HepG2 (cell line): ENCODE results near the gene KIF22. TPM values are rescaled to one million over a fixed set of nuclear protein-coding genes. Genes with fewer than 3 reads are reported as not detected.

Experiments
- BRCA1 ChIP-seq: sonication (generic); formaldehyde crosslinking; IDR thresholded peaks from 2 replicates; pipeline ENCODE4 v1.4.0; 2020; ENCODE audit warnings: missing genetic modification reagents
- CHCHD3 ChIP-seq: sonication (generic); formaldehyde crosslinking; IDR thresholded peaks from 2 replicates; pipeline ENCODE4 v1.8.0; 2022; ENCODE audit warnings: mild to moderate bottlenecking, missing genetic modification reagents, moderate library complexity
- FOSL2 ChIP-seq: sonication (generic); formaldehyde crosslinking; IDR thresholded peaks from 2 replicates; pipeline ENCODE4 v1.4.0; 2020; ENCODE audit warnings: missing genetic modification reagents
- FOXC1 ChIP-seq: sonication (generic); formaldehyde crosslinking; IDR thresholded peaks from 2 replicates; pipeline ENCODE4 v1.8.0; 2022; ENCODE audit warnings: mild to moderate bottlenecking, missing genetic modification reagents, borderline replicate concordance
- IKZF1 ChIP-seq: fragments of 450-650 bp; IDR thresholded peaks from 2 replicates; pipeline ENCODE4 v1.7.1; 2016
- KDM1A ChIP-seq: IDR thresholded peaks from 2 replicates; pipeline ENCODE4 v1.6.1; 2016; ENCODE audit warnings: missing compliant biosample characterization
- MIER3 ChIP-seq: IDR thresholded peaks from 2 replicates; pipeline ENCODE4 v1.6.1; 2016; ENCODE audit warnings: missing compliant biosample characterization, borderline replicate concordance
- NR2C2 ChIP-seq: sonication (generic); formaldehyde crosslinking; IDR thresholded peaks from 2 replicates; pipeline ENCODE4 v1.4.0; 2020; ENCODE audit warnings: missing genetic modification reagents, mild to moderate bottlenecking, moderate library complexity, borderline replicate concordance
- REPIN1 ChIP-seq: sonication (generic); formaldehyde crosslinking; IDR thresholded peaks from 2 replicates; pipeline ENCODE4 v1.8.0; 2022; ENCODE audit warnings: missing genetic modification reagents, low read depth, mild to moderate bottlenecking, borderline replicate concordance
- SMARCC2 ChIP-seq: fragments of 450-650 bp; IDR thresholded peaks from 2 replicates; pipeline ENCODE4 v1.6.1; 2017; ENCODE audit warnings: antibody characterized with exemption, mild to moderate bottlenecking
- ZIK1 ChIP-seq: sonication (generic); formaldehyde crosslinking; IDR thresholded peaks from 2 replicates; pipeline ENCODE4 v1.5.0; 2020; ENCODE audit warnings: mild to moderate bottlenecking, low read depth, missing genetic modification reagents, borderline replicate concordance
- ZNF20 ChIP-seq: sonication (generic); formaldehyde crosslinking; IDR thresholded peaks from 2 replicates; pipeline ENCODE4 v1.4.0; 2020; ENCODE audit warnings: mild to moderate bottlenecking, moderate library complexity, missing genetic modification reagents
- ZNF225 ChIP-seq: sonication (generic); formaldehyde crosslinking; IDR thresholded peaks from 2 replicates; pipeline ENCODE4 v1.4.0; 2020; ENCODE audit warnings: mild to moderate bottlenecking, missing genetic modification reagents
- ZNF260 ChIP-seq: sonication (generic); formaldehyde crosslinking; IDR thresholded peaks from 2 replicates; pipeline ENCODE4 v1.4.0; 2020; ENCODE audit warnings: missing genetic modification reagents, low read depth, mild to moderate bottlenecking, borderline replicate concordance
- ZNF329 ChIP-seq: sonication (generic); formaldehyde crosslinking; IDR thresholded peaks from 2 replicates; pipeline ENCODE4 v1.9.0; 2021; ENCODE audit warnings: low read depth, mild to moderate bottlenecking, missing genetic modification reagents
- ZNF678 ChIP-seq: sonication (generic); formaldehyde crosslinking; IDR thresholded peaks from 2 replicates; pipeline ENCODE4 v1.4.0; 2020; ENCODE audit warnings: mild to moderate bottlenecking, missing genetic modification reagents
- ZNF780A ChIP-seq: sonication (generic); formaldehyde crosslinking; IDR thresholded peaks from 2 replicates; pipeline ENCODE4 v1.8.0; 2022; ENCODE audit warnings: mild to moderate bottlenecking, missing genetic modification reagents, moderate library complexity
- ZNF878 ChIP-seq: sonication (generic); formaldehyde crosslinking; IDR thresholded peaks from 2 replicates; pipeline ENCODE4 v1.8.1; 2023; ENCODE audit warnings: mild to moderate bottlenecking, missing genetic modification reagents, moderate library complexity
- polyA plus RNA-seq, 8 experiments: library from polyadenylated mRNA; depleted of rRNA in 3 of 8; stranded (reverse) in 7 of 8; unstranded in 1 of 8; fragments of >200 nt; fragmentation: Illumina TruSeq in 4 of 8; extraction: Trizol in 4 of 8; gene quantifications; 2 replicates each; pipeline versions ENCODE4 v1.2.1 to v1.2.3, GENCODE V29; 2011 to 2016; ENCODE audit warnings: low read depth in 4 of 8, missing spikeins in 1 of 8, mixed read lengths in 1 of 8; ENCODE audit not compliant: insufficient read depth in 1 of 8
- total RNA-seq, 5 experiments: library from RNA; depleted of rRNA; stranded (reverse); fragments of >200 nt; fragmentation: Illumina TruSeq; extraction: Trizol; gene quantifications; 2 replicates each; pipeline ENCODE4 v1.2.3, GENCODE V29; 2016; ENCODE audit warnings: low read depth in 1 of 5
- TF ChIP-seq, protein P1 (sequence below): sonication (generic); formaldehyde crosslinking; IDR thresholded peaks from 2 replicates; pipeline ENCODE4 v1.5.0; 2020; ENCODE audit warnings: mild to moderate bottlenecking, low read depth, missing genetic modification reagents, borderline replicate concordance
- TF ChIP-seq, protein P2 (sequence below): sonication (generic); formaldehyde crosslinking; IDR thresholded peaks from 2 replicates; pipeline ENCODE4 v1.5.0; 2020; ENCODE audit warnings: missing genetic modification reagents
- TF ChIP-seq, protein P3 (sequence below): sonication (generic); formaldehyde crosslinking; conservative IDR thresholded peaks from 2 replicates; pipeline ENCODE4 v1.4.0; 2020; ENCODE audit warnings: mild to moderate bottlenecking, missing genetic modification reagents, moderate library complexity
- TF ChIP-seq, protein P4 (sequence below): sonication (generic); formaldehyde crosslinking; IDR thresholded peaks from 2 replicates; pipeline ENCODE4 v1.8.0; 2022; ENCODE audit warnings: missing genetic modification reagents, low read depth, mild to moderate bottlenecking, borderline replicate concordance
- TF ChIP-seq, protein P5 (sequence below): sonication (generic); formaldehyde crosslinking; IDR thresholded peaks from 2 replicates; pipeline ENCODE4 v1.4.0; 2020; ENCODE audit warnings: mild to moderate bottlenecking, missing genetic modification reagents

KIF22 gene
- total and polyA plus RNA-seq, 2 of the 13 experiments (the other 11 are each of a cell fraction or from before 2014, with no cell fraction given) = 95.8 to 118 TPM

DNA sequence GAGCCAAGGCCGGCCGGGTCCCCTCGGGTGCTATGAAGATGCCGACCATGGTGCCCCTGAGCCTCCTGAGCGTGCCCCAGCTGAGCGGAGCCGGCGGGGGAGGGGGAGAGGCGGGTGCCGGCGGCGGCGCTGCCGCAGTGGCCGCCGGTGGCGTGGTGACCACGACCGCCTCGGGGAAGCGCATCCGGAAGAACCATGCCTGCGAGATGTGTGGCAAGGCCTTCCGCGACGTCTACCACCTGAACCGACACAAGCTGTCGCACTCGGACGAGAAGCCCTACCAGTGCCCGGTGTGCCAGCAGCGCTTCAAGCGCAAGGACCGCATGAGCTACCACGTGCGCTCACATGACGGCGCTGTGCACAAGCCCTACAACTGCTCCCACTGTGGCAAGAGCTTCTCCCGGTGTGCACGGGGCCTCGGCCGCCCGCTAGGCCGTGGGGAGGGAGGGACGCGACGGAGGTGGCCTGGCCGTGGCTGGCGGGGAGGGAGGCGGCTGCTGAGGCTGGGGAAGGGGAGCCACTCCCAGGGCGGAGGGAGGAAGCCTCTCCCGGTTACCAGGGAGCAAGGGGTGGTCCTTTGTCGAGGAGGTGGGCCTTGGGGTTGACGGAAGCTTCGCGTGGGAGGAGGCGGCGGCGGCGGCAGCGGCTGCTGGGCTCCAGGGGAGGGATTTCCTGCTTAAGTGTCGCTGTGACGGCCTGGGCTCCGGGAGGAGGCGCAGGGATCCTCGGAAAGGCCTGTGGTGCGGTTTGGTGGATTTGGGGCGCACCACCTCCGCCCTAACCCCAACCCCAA is 17.1 kb downstream of the KIF22 start (continued):
- TF ChIP-seq, protein P1, sequence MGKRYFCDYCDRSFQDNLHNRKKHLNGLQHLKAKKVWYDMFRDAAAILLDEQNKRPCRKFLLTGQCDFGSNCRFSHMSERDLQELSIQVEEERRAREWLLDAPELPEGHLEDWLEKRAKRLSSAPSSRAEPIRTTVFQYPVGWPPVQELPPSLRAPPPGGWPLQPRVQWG (CRISPR knock-in tag) = 0 out of 2 replicates have a peak, but pooled peaks have one; percentile 79
- TF ChIP-seq ZNF20 (CRISPR knock-in tag) = 0 out of 2 replicates have a peak, but pooled peaks have one; percentile 70
- peak; percentile 93 for TF ChIP-seq ZNF878
- peak; percentile 99 for TF ChIP-seq FOXC1 (CRISPR knock-in tag)
- peak; percentile 94 for TF ChIP-seq ZNF329 (CRISPR knock-in tag)
- TF ChIP-seq FOSL2 (CRISPR knock-in tag) = peak; percentile 65
- peak; percentile 99 for TF ChIP-seq ZNF780A (CRISPR knock-in tag)
- TF ChIP-seq, protein P2, sequence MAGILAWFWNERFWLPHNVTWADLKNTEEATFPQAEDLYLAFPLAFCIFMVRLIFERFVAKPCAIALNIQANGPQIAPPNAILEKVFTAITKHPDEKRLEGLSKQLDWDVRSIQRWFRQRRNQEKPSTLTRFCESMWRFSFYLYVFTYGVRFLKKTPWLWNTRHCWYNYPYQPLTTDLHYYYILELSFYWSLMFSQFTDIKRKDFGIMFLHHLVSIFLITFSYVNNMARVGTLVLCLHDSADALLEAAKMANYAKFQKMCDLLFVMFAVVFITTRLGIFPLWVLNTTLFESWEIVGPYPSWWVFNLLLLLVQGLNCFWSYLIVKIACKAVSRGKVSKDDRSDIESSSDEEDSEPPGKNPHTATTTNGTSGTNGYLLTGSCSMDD = peak; percentile 98
- TF ChIP-seq ZNF260 (CRISPR knock-in tag) = peak; percentile 51; the same call in 1 of the 2 replicates
- peak; percentile 71 for TF ChIP-seq NR2C2 (CRISPR knock-in tag)
- TF ChIP-seq, protein P3, sequence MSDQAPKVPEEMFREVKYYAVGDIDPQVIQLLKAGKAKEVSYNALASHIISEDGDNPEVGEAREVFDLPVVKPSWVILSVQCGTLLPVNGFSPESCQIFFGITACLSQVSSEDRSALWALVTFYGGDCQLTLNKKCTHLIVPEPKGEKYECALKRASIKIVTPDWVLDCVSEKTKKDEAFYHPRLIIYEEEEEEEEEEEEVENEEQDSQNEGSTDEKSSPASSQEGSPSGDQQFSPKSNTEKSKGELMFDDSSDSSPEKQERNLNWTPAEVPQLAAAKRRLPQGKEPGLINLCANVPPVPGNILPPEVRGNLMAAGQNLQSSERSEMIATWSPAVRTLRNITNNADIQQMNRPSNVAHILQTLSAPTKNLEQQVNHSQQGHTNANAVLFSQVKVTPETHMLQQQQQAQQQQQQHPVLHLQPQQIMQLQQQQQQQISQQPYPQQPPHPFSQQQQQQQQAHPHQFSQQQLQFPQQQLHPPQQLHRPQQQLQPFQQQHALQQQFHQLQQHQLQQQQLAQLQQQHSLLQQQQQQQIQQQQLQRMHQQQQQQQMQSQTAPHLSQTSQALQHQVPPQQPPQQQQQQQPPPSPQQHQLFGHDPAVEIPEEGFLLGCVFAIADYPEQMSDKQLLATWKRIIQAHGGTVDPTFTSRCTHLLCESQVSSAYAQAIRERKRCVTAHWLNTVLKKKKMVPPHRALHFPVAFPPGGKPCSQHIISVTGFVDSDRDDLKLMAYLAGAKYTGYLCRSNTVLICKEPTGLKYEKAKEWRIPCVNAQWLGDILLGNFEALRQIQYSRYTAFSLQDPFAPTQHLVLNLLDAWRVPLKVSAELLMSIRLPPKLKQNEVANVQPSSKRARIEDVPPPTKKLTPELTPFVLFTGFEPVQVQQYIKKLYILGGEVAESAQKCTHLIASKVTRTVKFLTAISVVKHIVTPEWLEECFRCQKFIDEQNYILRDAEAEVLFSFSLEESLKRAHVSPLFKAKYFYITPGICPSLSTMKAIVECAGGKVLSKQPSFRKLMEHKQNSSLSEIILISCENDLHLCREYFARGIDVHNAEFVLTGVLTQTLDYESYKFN = no peak; the same call in 1 of the 2 replicates
- peak; percentile 99 for TF ChIP-seq ZNF678 (CRISPR knock-in tag)
- no peak for TF ChIP-seq IKZF1
- TF ChIP-seq, protein P4, sequence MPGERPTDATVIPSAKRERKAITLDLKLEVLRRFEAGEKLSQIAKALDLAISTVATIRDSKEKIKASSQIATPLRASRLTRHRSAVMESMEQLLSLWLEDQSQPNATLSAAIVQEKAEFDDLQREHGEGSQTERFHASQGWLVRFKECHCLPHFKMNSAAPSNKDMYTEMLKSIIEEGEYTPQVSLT (CRISPR knock-in tag) = no peak; the same call in 1 of the 2 replicates
- peak; percentile 89 for TF ChIP-seq MIER3
- TF ChIP-seq REPIN1 (CRISPR knock-in tag) = peak; percentile 98
- TF ChIP-seq CHCHD3 (CRISPR knock-in tag) = peak; percentile 99
- peak; percentile 99 for TF ChIP-seq ZIK1 (CRISPR knock-in tag)
- peak; percentile 92; the same call in 1 of the 2 replicates for TF ChIP-seq BRCA1 (CRISPR knock-in tag)
- no peak for TF ChIP-seq SMARCC2
- TF ChIP-seq, protein P5, sequence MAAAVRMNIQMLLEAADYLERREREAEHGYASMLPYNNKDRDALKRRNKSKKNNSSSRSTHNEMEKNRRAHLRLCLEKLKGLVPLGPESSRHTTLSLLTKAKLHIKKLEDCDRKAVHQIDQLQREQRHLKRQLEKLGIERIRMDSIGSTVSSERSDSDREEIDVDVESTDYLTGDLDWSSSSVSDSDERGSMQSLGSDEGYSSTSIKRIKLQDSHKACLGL (CRISPR knock-in tag) = peak; percentile 99
- peak; percentile 99 for TF ChIP-seq ZNF225
- peak; percentile 69 for TF ChIP-seq KDM1A
